ENCODE results near the gene TMEM117.

The TMEM117 gene

DNA sequence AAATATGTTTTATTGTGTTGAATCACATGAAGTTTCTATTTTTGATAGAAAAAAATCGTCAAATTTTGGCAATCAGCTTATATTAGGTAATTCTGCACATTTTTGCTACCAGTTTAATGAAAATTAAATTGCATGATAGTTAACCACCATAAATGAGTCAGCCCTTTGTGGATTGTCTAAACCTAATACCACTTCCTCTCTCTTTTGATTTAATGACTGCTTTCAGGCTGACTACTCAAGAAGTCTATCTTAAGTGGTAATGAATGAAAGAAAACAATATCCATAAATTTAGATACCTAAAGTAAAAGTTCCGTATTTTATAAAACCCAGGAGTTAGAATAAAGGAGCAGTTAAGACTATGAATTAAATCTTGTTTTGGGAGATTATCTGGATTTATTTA, 450.5 kb downstream of the TMEM117 start:
- H2AFZ ChIP-seq = no peak overlapping the region
- no peaks in the 10 kb centered on the region for H3K79me2 ChIP-seq

DNA sequence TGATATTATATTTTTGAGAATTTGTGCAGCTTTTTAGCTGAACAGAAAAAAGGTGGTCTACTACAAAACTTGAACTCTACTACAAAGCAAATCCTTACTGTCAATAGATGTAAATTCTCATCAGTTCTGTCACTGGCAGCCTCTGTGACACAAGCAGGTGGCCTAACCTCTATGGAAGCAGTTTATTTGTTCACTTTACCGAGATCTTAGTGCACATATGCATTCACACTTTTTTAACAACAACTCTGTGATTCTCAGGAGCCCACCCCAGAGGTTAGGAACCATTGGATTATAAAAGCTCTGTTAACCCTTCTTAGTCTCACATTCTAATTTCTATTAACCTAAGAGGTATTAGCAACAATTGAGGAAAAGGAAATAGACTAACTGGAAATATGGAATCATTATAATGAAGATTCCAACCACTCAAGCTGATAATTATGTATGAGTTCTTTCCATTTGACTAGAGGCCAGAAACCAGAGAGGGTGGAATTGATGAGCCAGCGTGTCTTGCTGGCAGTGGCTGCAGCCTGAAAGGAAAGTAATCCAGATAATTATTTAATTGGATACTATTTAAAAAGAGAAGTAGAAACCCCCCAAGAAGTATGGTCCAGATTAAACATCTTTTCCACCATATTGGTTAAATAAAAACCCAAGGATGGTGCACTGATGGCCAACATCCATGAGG, 451.1 kb downstream of the TMEM117 start:
- no peaks in the 10 kb centered on the region for H3K27me3 ChIP-seq (ENCODE audit: control insufficient read depth, insufficient read depth, low read length)
- H3K79me2 ChIP-seq = no peaks in the 10 kb centered on the region
- no peak overlapping the region for H3K9ac ChIP-seq
- H3K4me1 ChIP-seq = no peaks in the 10 kb centered on the region
- H3K9me3 ChIP-seq (ENCODE audit: control insufficient read depth, low read length) = no peaks in the 10 kb centered on the region
- no peaks in the 10 kb centered on the region for H3K36me3 ChIP-seq (ENCODE audit: control insufficient read depth, insufficient read depth, low read length)
- no peak overlapping the region for H3K4me2 ChIP-seq (ENCODE audit: low read length)
- H2AFZ ChIP-seq = no peak overlapping the region
- no peak overlapping the region for H3K27ac ChIP-seq
- H3K4me3 ChIP-seq (ENCODE audit: low read depth, low read length) = no peak overlapping the region
- TF ChIP-seq, protein P1, sequence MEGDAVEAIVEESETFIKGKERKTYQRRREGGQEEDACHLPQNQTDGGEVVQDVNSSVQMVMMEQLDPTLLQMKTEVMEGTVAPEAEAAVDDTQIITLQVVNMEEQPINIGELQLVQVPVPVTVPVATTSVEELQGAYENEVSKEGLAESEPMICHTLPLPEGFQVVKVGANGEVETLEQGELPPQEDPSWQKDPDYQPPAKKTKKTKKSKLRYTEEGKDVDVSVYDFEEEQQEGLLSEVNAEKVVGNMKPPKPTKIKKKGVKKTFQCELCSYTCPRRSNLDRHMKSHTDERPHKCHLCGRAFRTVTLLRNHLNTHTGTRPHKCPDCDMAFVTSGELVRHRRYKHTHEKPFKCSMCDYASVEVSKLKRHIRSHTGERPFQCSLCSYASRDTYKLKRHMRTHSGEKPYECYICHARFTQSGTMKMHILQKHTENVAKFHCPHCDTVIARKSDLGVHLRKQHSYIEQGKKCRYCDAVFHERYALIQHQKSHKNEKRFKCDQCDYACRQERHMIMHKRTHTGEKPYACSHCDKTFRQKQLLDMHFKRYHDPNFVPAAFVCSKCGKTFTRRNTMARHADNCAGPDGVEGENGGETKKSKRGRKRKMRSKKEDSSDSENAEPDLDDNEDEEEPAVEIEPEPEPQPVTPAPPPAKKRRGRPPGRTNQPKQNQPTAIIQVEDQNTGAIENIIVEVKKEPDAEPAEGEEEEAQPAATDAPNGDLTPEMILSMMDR (IDR thresholded peaks at IDR 0.05) = no peak

More for the DNA sequence above, 450.5 kb downstream of the TMEM117 start:
- Histone ChIP-seq H3K4me1 (no peaks in the 10 kb centered on the region), H3K4me3 (ENCODE audit: low read depth, low read length) (no peak overlapping the region), H3K9me3 (ENCODE audit: control insufficient read depth, low read length) (no peaks in the 10 kb centered on the region), H3K27me3 (ENCODE audit: control insufficient read depth, insufficient read depth, low read length) (no peaks in the 10 kb centered on the region), H3K9ac (no peak overlapping the region), H3K27ac (no peak overlapping the region), H3K4me2 (ENCODE audit: low read length) (no peak overlapping the region), H3K36me3 (ENCODE audit: control insufficient read depth, insufficient read depth, low read length) (no peaks in the 10 kb centered on the region)
- TF ChIP-seq, protein P1 (IDR thresholded peaks at IDR 0.05) = no peak

DNA sequence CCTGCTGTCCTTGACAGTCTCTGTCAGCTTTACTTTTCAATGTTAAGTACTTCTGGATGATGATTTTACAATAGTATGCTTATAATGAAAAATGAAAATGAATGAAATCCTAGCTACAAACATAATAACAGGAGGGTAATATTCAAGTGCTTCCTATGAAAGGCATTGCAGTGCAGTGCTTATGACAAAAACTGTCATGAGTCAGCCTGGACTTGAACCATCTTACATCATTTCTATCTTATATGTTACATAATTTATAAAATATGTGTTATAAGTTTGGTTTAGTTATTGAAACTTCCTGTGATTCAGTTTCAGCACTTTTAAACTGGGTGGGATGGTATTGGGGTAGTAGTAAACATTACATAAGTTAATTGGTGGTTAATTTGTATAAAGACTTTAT, 451.7 kb downstream of the TMEM117 start:
- Histone ChIP-seq H3K79me2 (no peaks in the 10 kb centered on the region), H3K4me3 (ENCODE audit: low read depth, low read length) (no peak overlapping the region), H2AFZ (no peak overlapping the region), H3K9me3 (ENCODE audit: control insufficient read depth, low read length) (no peaks in the 10 kb centered on the region), H3K9ac (no peak overlapping the region), H3K4me1 (no peaks in the 10 kb centered on the region), H3K27me3 (ENCODE audit: control insufficient read depth, insufficient read depth, low read length) (no peaks in the 10 kb centered on the region), H3K27ac (no peak overlapping the region), H3K36me3 (ENCODE audit: control insufficient read depth, insufficient read depth, low read length) (no peaks in the 10 kb centered on the region), H3K4me2 (ENCODE audit: low read length) (no peak overlapping the region)
- TF ChIP-seq, protein P1 (IDR thresholded peaks at IDR 0.05) = no peak

DNA sequence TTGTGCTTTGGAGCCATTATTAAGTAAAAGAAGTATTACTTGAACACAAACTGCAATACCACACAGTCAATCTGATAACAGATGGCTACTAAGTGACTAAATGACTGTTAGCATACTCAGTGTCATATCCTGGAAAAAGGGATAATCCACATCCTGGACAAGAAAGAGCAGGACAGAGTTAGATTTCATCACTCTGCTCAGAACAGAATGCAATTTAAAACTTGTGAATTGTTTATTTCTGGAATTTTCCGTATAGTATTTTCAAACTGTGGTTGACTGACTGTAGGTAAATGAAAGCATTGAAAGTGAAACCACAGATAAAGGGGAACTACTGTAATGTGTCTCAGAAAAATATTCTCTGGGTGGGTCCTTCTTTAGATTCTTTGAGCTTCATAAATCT, 458.8 kb downstream of the TMEM117 start:
- Histone ChIP-seq H3K4me2 (ENCODE audit: low read length) (no peak overlapping the region), H3K9ac (no peak overlapping the region), H3K79me2 (no peaks in the 10 kb centered on the region), H3K9me3 (ENCODE audit: control insufficient read depth, low read length) (no peaks in the 10 kb centered on the region), H2AFZ (no peak overlapping the region), H3K27ac (no peak overlapping the region), H3K4me3 (ENCODE audit: low read depth, low read length) (no peak overlapping the region), H3K4me1 (no peaks in the 10 kb centered on the region), H3K36me3 (ENCODE audit: control insufficient read depth, insufficient read depth, low read length) (no peaks in the 10 kb centered on the region), H3K27me3 (ENCODE audit: control insufficient read depth, insufficient read depth, low read length) (no peaks in the 10 kb centered on the region)
- TF ChIP-seq, protein P1 (IDR thresholded peaks at IDR 0.05) = no peak
